ENCODE measurements around the gene COG8.

Gene COG8

GRCh38 chr16:69286941-69287713 lies 52.2 kb downstream of the COG8 start:
- peak in 1 of 2 donors; percentile 57 for DNase-seq (ENCODE audit: low read depth in 2 of 2)

- no peak for DNase-seq (ENCODE audit: low read depth in 2 of 2)
Measured at GRCh38 chr16:69285240-69285639, 54.1 kb downstream of the COG8 start.

GRCh38 chr16:69283851-69284250 lies 55.5 kb downstream of the COG8 start:
- DNase-seq (ENCODE audit: low read depth in 2 of 2), result no peak

- no peak for DNase-seq (ENCODE audit: low read depth in 2 of 2)
Measured at GRCh38 chr16:69277413-69277812, 62.0 kb downstream of the COG8 start.

Data from stimulated activated CD4-positive, alpha-beta T cell treated with anti-CD3 and anti-CD28 coated beads, Interleukin-1b, Interleukin-23, amount 100 ng/mL, for 4 hours (primary cell).